Measurements from ENCODE around the gene SLC28A3.

DNA sequence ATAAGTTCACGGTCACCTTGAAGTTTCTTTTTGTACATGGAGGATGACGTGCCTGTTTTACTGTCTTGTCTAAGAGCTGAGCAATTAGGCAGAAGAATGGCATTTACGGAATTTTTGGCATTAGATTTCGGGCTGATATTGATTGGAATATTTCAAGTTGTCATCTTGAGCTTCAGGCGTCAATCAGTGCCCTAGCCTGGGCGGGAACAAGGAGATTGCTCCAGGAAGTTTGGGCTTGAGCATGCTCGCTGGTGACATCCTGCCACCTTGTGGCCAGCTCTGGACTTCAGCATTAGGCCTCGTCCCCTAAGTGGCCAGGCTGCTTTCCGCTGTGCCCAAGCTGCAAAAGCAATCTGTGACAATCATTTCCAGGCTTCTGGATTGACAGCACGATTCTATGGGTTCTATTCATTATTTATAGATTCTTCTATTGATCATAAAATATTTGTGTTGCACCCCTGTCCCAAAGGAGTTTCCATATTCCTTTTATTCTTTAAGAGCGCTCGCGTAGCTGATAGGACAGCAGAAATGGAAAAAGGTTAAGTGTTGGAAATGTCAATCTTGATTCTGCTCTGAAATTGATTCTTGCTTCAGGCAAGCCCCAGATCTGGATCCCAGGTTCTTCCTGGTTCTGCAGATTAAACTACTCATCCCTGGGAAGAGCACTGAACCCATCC lies 79.3 kb downstream of the SLC28A3 start:
- TF ChIP-seq, protein P1, sequence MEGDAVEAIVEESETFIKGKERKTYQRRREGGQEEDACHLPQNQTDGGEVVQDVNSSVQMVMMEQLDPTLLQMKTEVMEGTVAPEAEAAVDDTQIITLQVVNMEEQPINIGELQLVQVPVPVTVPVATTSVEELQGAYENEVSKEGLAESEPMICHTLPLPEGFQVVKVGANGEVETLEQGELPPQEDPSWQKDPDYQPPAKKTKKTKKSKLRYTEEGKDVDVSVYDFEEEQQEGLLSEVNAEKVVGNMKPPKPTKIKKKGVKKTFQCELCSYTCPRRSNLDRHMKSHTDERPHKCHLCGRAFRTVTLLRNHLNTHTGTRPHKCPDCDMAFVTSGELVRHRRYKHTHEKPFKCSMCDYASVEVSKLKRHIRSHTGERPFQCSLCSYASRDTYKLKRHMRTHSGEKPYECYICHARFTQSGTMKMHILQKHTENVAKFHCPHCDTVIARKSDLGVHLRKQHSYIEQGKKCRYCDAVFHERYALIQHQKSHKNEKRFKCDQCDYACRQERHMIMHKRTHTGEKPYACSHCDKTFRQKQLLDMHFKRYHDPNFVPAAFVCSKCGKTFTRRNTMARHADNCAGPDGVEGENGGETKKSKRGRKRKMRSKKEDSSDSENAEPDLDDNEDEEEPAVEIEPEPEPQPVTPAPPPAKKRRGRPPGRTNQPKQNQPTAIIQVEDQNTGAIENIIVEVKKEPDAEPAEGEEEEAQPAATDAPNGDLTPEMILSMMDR (IDR thresholded peaks at IDR 0.05) = peak; percentile 81 to 96 (median 94)
- TF ChIP-seq POLR2A (IDR thresholded peaks at IDR 0.05) = no peak
